Gastrocnemius medialis (tissue), 4 donors: ENCODE data around the gene PCSK1N.

ENCODE experiments used
- CTCF ChIP-seq, 5 experiments: fragments of 450-650 bp in 3 of 5; fragments of 200-600 bp in 2 of 5; sonication (generic) in 2 of 5; IDR thresholded peaks in 4 of 5; conservative IDR thresholded peaks in 1 of 5; 1 replicate in 4 of 5; 2 replicates in 1 of 5; pipeline ENCODE4 v1.5.1; 2016 to 2019; ENCODE audit warnings: antibody characterized with exemption in 5 of 5, mild to moderate bottlenecking in 3 of 5, moderate library complexity in 3 of 5
- POLR2A ChIP-seq, 2 donors: fragments of 450-650 bp; IDR thresholded peaks; one replicate each; pipeline ENCODE4 v1.6.1; 2017; ENCODE audit warnings: antibody characterized with exemption in 2 of 2, mild to moderate bottlenecking in 2 of 2, moderate library complexity in 2 of 2

- no peak for TF ChIP-seq CTCF (IDR thresholded peaks at IDR 0.05 in 4 of 5, conservative IDR thresholded peaks at IDR 0.05 in 1 of 5)
- no peak for TF ChIP-seq POLR2A (IDR thresholded peaks at IDR 0.05)
These were observed 40.4 kb downstream of the PCSK1N start for GRCh38 chrX:48794911-48795515.
